GM21723 (cell line): ENCODE results near the gene TRPV3.

Source experiments
- ATAC-seq: cut with Tn5 transposase; IDR thresholded peaks from one replicate; pipeline ENCODE4 v1.9.1; 2021; ENCODE audit warnings: mild to moderate bottlenecking, moderate library complexity; ENCODE audit not compliant: unreplicated experiment

Gene TRPV3

DNA sequence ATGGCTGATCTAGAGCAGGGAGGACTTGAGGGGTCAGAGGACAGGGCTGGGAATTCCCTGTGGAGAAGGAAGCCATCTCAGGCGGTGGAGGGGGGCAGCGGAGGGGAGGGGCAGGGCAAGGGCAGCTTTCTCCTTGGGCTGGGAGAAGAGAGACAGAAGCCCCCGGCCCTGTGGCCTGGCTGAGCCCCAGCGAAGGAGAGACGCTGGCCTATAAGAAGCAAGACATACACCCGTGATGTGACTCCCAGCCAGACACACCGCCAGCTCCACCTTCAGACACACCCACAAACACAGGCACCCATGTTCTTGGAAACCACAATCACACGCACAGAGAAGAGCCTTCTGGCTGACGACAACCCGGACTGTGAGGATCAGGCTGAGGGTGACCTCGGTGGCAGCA lies 10.0 kb downstream of the TRPV3 start:
- no peak for ATAC-seq

DNA sequence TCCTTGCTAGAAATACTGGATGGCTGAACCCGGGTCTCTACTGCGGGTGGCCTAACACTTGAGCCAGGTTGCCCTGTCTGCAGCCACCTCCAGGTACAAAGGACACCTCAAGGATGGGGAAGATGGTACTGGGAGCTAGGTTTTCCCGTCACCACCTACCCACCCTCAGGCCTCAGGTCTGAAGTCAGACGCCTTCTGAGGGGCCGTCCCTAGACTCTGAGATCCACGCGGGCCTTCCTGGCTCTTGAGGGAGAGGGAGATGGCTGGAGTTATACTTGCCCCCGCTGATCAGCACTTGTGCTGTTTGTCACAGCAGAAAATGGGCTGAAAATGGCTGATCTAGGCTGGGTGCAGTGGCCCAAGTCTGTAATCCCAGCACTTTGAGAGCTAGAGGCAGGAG lies 10.6 kb downstream of the TRPV3 start:
- no peak for ATAC-seq

DNA sequence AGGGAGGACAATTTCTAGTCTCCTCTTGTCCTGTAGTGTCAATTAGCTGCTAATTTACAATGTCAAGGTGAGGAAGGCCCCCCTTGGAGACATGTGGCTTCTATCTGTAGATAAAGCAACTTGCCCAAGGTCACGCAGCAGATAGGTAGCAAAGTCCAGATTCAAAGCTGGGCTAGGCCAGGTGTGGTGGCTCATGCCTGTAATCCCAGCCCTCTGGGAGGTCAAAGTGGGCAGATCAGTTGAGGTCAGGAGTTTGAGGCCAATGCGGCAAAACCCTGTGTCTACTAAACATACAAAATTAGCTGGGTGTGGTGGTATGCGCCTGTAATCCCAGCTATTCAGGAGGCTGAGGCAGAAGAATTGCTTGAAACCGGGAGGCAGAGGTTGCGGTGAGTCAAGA lies 11.1 kb downstream of the TRPV3 start:
- no peak for ATAC-seq

DNA sequence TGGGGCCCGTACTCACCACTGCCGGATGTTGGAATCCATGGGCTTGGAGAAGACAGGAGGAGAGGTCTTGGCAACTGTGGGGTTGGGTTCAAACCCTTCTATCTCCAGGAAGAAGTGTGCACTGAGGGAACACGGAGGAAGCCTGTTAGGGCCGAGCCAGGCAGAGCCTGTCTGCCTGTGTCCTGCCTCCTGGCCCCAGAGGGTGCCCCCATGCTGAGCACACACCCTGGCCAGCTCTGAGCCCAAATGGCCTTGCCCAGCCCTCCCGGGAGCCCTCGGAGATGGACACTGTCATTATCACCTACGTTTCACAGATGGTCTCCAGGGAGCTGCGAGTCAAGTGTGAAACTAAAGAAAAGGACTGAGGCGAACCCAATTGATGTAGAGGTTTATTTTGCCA lies 12.5 kb downstream of the TRPV3 start:
- ATAC-seq = no peak

DNA sequence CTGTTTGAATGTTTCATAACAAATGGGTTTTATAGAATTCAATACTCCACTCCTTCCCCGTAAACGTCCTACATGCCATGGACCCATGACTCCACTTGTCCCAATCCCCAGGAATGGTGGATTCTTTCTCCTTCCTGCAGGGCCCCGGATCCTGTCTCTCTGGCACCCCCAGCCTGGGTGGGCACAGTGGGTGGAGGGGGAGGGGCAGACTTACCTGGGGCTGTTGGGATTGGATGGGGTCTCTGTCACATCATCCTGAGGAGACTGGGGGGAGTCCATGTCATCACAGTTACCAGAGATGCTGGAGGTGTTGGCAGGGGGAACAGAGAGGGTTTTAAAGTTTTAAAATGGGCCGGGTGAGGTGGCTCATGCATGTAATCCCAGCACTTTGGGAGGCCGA lies 13.2 kb downstream of the TRPV3 start:
- ATAC-seq = no peak

DNA sequence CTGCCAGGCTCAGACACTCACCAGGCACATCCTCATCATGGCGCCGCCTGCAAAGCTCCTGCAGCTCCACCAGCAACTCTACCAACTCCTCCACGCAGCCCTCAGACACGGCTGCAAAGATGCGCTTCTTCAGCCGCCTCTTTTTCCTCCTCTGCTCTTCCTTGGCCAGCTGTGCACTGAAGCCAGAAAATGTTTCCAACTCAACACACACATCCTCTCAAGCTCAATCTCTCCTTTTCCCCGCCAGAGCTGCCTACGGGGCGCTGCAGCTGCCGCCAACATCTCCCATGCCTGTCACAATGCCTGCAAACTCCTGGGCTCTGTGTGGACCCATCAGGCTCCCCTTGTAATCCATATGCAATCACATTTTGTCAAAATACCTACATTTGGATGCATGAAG lies 14.2 kb downstream of the TRPV3 start:
- no peak for ATAC-seq

DNA sequence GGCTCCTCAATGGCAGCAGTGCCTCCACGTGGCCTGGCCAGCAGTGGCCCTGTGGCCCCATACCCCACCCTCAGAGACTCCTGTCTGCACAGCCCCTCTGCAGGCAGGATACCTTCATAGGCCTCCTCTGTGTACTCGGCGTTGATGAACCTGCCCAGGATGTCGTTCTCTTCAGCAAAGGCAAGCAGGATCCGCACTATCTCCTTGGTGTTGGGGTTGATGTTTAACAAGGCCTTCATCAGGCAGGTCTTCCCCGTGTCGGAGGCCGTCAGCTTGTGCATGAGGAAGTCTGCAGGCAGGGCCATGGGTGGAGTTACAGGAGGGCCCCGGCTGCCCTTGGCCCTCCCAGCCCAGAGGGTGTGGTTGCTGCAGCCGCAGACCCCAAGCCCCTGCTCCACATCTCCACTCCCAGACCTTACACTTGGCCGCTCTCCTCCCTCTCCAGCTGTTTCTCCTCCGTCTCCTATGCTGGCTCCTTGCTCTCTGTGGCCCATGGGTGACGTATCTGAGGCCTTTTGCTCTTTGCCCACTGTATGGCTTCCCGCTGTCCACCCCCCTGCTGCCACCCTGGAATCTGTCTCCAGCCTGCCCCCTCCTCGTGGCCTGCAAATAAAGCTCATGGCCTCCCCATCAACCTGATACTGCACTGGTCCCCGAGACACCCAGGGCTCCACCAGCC lies 15.1 kb downstream of the TRPV3 start:
- ATAC-seq = no peak

DNA sequence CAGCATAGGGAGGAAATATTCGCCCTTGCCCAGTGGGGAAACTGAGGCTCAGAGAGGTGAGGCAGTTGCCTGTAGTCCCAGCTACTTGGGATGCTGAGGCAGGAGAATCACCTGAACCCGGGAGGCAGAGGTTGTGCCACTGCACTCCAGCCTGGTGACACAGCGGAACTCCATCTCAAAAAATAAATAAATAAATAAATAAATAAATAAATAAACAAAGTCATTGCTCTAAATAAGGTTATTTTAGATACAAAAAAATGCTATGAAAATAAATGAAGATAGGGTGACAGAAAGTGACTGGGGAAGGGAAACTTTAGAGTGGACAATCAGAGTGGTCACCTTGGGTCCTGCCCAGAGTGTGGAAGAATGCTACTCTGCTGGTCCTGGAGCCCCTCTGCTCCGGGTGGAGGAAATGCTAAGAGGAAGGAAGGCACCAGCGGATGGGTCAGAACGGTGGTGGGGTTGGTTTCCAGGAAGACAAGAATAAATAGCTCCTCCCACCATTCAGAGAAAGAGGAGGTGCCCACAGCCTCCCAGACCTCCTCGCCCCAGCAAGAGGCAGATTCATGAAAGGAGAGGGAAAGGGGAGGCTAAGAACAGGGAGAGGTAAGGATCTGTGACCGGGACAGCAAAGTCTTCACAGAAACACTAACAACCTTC lies 17.6 kb downstream of the TRPV3 start:
- no peak for ATAC-seq

DNA sequence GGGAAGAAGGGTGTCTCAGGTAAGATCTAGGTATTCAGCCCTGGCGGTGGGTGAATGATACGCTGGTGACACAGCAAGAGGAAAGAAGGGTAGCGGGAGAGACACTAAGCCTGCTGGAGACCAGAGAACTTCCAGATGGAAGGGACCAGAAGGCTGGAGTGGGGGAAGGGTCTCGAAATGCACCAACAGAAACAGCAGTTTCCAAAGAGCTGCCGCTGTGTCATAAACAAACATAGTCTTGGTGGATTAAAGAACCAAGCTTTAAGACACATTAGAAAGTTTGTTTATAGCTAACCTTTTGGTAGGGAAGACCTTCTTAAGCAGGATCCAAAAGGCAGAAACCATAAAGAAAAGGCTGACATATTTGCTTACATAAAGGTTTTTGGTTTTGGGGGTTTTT lies 20.9 kb downstream of the TRPV3 start:
- ATAC-seq = no peak

DNA sequence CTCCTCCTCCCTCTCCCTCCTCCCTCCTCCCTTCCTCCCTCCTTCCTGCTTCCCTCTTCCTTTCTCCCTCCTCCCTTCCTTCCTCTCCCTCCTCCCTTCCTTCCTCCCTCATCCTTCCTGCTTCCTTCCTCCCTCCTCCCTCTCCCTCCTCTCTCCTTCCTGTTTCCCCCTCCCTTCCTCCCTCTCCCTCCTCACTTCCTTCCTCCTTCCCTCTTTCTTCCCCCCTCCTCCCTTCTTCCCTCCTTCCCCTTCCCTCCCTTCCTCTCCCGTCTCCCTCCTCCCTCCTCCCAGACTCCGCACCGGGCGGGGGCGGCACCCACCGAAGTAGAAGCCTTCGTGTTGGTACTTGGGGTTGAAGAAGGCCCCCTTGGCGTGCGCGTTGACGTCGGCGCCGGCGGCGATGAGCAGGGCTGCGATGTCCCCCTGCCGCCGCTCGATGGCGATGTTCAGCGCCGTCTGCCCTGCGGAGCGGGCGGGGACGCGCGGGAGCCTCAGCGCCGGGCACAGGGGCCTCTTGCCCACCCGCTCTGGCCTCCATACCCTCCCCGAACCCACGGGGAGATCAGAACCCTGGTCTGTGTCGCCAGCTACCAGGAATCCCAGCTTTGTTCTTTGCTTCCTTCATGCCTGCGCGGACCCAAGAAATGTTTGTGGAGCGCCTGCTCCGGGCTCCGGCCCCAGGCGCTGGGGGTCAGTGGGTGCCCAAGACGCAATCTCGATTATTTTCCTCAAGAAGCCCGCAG lies 22.2 kb downstream of the TRPV3 start:
- ATAC-seq = no peak

DNA sequence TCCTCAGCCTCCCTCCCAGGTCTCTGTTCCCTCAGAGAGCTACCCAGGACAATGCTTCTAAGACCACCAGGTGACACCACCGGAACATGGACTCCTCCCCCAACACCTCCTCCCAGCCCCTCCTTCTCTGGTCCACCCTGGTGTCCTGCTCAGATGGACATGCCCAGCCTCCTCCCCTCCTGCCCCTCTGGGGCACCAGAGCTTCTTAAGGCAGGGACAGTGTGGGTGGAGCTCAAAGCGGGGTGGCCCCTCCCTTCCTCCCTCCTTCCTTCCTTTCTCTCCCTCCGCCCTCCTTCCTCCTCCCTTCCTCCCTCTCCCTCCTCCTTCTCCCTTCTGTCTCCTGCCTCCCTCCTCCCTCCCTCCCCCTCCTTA lies 22.7 kb downstream of the TRPV3 start:
- no peak for ATAC-seq

DNA sequence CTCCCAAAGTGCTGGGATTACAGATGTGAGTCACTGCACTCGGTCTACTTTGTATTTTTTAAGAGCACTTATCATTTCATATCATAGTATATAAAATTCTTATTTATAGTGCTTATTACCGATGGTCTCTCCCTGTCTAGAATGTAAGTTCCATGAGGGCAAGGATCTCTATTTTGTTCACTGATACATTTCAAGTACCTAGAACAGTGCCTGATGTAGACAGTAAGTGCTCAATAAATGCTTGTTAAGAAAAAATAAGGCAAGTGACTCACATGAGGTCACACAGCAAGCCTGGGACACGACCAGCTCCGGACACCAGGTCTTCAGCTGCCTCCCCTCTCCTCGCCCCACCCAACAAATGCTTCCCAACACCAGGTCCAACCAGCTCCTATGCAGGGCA lies 23.9 kb downstream of the TRPV3 start:
- no peak for ATAC-seq

DNA sequence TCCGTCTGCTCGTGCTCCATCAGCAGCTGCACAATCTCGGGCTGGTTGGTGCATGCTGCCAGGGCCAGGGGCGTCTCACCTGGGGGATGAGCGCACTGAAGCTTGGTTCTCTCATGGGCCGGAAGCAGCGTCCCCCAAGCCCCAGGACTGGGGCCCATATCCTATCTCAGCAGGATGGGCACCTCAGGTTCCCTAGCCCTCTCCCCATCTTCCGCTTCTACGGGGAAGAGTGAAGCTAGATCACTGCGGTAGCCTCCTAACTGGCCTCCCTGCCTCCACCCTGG lies 24.8 kb downstream of the TRPV3 start:
- no peak for ATAC-seq

DNA sequence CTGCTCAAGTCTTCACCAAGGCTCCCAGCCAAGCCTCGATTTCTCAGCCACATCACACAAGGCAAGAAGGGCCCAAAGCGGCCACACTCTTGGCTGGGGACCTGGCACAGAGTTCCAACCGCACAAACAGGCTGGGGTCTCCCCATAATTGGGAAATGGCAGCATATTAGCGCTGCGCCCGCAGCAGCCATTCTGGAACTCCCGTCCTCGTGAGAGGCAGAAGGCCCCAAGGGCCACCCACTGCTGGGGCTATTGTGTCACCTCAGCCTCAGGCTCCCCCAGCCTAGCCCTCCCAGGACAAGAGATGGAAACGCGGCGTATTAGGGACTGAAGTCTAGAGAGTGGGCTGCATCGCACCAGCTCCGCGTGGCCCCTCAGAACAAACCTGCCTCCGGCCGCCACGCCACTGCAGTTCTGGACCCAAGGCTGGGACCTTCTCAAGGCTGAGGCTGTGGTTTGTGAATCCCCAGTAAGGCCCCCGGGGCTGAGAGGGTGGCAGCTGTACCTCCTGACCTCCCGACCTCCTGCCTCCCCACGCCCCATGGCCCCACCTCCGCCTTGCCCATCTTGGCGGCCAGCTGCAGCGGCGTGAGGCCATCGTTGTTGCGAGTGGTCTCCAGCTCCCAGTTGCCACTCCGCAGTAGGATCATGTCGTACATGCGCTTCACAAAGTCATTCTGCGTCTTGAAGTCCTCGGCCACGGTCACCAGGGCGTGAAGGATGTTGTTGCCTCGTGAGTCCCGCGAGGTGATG lies 25.3 kb downstream of the TRPV3 start:
- no peak for ATAC-seq

DNA sequence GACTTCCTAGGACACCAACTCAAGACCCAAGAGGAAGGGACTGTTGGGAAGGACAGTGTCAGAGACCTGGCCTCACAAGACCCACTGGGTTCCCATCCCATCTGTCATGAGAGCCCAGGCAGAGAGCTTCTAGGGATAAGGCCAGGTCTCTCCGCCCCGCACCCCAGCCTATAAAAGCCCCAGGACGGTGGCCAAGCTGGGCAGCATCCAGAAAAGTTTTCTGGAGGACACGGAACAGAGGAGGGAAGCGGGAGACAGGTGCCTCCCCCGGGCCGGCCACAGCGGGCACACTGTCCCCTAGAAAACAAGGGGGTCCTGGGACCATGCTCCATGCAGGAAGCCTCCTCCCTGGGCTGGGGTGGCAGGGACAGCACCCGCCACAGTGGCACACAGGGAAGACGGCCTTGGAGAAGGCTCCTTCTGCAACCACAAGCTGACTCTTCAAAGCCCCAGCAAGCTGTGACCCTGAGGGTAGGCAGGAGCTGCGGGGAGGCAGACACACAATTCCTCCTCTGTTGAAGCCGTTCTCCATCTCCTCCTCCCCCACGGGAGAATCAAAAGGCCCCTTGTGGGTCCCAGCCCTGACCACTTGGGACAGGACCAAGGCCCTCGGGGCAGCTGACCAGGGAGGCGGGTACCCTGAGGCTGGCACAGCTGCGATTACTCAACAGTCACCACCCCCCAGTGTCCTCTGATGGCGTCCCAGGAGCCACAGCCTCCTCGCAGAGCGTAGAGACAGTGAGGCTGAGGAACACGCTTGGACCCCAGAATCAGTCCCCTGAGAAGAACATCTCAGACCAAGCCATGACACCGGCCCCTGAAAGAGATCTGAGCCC lies 26.1 kb downstream of the TRPV3 start:
- ATAC-seq = no peak

DNA sequence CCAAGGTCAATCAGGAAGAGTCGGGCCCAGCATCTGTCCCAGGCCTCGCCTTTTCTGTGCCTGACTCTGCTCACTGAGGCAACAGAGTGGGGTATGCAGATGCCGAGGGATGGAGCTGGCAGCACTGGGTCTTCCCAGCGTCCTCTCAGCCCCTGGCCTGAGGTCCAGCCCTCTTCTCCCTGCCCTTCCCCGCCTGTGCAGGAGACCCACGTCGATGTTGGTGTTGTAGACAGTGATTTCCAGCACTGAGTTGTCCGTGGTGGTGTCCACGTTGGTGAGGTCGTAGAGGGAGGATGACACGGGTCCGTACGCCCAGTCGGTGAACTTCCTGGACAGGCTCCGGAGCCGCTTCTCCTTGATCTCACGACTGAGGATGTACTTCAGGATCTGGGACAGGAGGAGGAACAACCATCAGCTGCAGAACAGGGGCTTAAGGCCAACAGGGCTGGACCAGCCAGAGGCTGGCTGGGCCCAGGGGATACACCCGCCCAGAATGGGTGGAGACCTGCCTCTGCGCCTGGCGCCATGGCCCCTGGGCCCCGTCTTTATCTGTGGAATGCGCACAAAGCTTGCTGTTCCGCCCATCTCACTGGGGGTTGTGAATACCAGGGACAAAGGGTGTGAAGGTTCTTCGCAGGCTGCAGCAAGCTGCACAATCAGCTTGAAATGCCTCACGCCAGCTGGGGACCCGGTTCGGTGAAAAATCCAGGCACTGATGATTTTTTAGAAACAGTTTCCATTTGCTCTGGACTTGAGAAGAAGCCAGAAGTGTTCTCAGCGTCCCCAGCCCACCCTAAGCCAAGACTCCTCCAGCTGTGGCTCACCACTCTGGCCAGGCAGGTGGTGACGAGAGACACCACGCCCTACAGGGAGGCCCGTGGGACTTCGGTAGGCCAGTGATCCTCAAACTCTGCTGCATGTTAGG lies 27.5 kb downstream of the TRPV3 start:
- ATAC-seq = no peak

DNA sequence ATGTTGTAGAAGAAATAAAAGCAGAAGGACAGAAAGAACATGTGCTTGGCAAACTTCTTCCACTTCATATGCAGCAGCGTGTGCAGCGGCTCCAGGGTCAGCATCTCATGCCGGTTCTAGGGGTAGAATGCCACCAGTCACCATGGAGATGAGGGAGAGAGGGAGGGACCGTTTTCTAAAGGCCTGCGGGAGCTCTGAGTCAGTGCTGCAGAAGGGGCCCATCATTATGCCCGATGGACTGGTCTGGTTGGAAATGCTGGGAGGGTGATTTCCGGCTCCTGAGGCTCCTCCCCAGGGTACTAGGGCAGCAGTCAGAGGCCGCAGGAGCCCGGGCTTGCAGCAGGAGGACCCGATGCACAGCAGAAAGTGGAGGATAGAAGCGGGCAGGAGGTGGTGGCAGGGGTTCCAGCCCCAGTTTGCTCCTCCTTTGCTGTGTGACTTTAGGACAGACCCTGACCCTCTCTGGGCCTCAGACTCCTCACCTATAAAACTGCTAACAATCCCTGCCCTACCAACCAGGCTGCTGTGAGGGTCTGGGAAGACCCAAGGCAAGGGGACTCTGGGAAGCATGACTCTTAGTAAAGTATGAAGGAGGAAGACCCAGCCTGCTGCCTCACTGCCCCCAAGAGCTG lies 28.6 kb downstream of the TRPV3 start:
- ATAC-seq = no peak

DNA sequence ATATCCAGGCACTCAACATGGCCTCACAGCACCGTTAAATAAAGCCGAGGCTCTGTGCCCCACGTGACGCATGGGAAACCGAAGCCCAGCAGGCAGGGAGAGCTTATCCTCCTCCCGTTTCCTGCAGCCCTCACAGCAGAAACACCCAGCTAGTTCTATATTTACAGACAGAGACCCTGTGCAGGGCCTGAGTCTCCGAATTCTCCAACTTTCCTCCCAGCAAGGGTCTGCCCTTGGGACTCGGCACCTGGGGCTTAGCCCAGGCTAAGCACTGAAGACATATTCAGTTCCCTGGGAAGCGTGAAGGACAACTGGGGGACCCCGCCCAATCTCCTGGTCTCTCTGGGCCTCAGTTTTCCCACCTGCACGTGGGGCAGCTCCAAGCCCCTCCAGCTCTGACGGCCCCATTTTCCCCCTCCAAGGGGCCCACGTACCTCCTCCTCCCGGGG lies 29.2 kb downstream of the TRPV3 start:
- no peak for ATAC-seq

DNA sequence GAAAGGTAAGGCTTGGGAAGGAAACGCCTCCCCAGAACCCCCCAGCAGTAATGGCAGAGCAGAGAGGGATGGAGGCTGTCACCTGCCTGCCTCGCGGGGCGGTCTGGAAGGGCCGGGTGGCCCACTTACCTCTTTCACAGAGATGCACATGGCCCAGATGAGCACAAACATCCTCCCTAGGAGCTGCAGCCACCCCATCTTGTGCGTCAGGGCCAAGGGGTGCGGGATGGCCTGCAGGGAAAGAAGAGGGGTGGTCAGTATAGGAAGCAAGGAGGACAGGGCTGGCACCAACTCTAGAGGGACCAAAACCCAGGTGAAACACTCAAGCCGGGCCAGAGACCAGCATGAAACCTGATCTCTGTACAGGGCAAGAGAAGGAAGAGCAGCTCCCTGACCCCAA lies 29.7 kb downstream of the TRPV3 start:
- ATAC-seq = no peak
